Fibroblast of the aortic adventitia (primary cell): Measurements from ENCODE around the gene TMEM130. TPM values are rescaled to one million over a fixed set of nuclear protein-coding genes. Genes with fewer than 3 reads are reported as not detected.
"Not testable (repeated sequence)": the region's sequence is repeated elsewhere in the genome, so short reads cannot be mapped to it uniquely, and the experiment has no call there.

ENCODE experiments used
- DNase-seq: peaks from one replicate; pipeline ENCODE4 v3.0.0-alpha.2; 2010; ENCODE audit warnings: low read depth
- H3K4me3 ChIP-seq: 2 replicates; pipeline ENCODE4 v1.5.1; 2011; ENCODE audit warnings: low read depth, mild to moderate bottlenecking, control low read depth, low read length, moderate library complexity
- CTCF ChIP-seq: IDR thresholded peaks from 2 replicates; pipeline ENCODE4 v1.5.1; 2011; ENCODE audit warnings: mild to moderate bottlenecking, low read length, control low read depth, inconsistent platforms; ENCODE audit not compliant: insufficient read depth
- total RNA-seq: library from RNA; depleted of rRNA; stranded (reverse); fragments of >200 nt; gene quantifications from 2 replicates; pipeline ENCODE4 v1.2.3, GENCODE V29; 2012; ENCODE audit warnings: low replicate concordance

TMEM130 gene
- total RNA-seq, 1 donor = 0.27 TPM

GRCh38 chr7:98879198-98879978 lies 9.6 kb upstream of the TMEM130 start:
- H3K4me3 ChIP-seq = peak overlapping the region; percentile 94
- DNase-seq = no peak
- TF ChIP-seq CTCF = no peak

DNA sequence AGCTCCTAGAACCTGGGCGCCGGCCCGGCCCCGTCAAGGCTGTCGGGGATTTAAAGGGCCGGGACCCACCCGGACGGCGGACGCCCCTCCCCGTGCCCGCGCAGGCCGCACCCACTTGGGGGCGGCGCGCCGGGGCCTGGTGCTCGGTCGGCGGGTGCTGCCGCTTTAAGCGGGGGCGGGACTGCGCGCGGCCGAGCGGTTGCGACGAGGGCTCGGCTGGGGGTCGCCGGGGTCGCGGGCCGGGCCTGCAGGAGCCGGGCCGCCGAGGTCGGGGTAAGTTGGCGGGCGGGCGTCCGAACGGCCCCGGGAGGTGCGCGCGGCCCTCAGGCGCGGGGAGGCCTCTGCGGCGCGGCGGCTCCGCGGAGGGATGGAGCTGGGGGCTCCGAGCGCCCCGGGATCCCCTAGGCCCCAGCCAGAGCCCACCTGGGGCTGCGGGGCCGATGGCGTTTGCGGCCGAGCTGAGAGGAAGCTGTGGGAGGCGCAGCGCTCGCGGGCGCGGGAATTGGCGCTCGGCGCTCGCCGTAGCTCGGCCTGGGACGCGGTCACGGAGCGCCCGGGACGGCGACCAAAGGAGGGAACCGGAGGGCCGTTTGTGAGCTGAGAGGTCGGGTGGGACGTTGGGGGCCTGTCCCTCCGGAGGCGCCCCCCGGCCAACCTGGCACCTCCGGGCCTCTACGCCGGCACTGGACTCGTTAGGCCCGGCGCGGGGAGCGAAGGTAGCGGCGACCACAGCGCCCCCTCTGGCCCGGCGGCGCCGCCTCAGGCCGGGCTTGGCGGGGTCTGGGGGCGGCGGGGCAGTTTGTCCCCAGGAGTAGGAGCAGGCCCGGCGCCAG lies 8.8 kb upstream of the TMEM130 start, which contains the start of gene TRRAP:
Gene TRRAP (plus strand): TSS at position 168 of the 833 bp plus-strand sequence. CDS start 2,619 bp downstream, outside the sequence.
- DNase-seq = peak; percentile 64
- H3K4me3 ChIP-seq = peak within 1 kb of the TSS; percentile 94
- peak; percentile 66 for TF ChIP-seq CTCF

DNA sequence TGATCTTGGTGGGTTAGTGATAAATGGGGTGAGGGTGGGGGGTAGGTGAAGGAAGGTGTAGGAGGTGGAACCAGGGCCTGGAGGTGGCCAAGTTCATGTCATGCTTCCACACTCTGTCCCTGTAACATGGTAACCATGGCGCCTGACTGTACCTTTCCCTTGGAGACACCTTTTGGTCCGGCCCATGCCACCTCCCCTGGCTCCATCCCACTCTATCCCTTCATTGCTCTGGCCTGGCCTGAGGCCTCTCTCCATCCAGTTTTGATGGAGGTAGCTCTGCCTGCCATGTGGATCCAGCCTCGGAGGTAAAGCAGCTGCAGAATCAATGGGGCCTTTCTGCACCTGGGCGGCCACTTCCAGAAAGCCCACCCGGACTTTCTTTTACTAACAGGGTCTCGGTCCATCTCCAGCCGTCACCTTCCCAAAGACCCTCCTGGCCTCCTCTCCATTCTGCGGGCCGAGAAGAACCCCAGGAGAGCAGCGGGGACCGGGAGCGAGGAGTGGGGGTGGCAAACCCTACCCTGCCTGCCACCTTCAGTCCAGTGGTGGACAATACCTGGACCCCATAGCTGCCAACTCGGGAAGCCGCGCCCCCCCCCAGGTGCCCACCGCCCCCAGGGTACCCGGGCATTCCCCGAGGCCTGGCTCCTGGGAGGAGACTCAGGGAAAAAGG lies 8.0 kb upstream of the TMEM130 start:
- TF ChIP-seq CTCF = no peak
- peak overlapping the region; percentile 94 for H3K4me3 ChIP-seq
- no peak for DNase-seq

DNA sequence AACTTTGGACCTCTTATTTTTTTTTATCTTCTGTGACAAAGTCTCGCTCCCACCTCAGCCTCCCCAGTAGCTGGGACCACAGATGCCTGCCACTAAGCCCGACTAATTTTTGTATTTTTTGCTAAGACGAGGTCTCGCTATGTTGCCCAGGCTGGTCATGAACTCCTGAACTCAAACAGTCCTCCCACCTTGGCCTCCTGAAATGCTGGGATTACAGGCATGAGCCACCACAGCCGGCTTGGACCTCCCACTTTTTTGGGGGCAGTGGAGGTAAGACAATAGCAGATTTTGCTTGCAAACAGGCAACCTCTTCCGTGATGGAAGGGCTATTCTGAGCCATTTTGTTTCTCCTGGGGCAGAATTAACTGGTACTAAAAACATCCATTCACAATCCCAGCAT lies 7.3 kb upstream of the TMEM130 start:
- DNase-seq = no peak
- H3K4me3 ChIP-seq = no peak overlapping the region
- no peak for TF ChIP-seq CTCF

GRCh38 chr7:98875501-98875900 lies 5.7 kb upstream of the TMEM130 start:
- no peak for DNase-seq
- no peak overlapping the region for H3K4me3 ChIP-seq
- no peak for TF ChIP-seq CTCF

GRCh38 chr7:98874942-98875341 lies 5.1 kb upstream of the TMEM130 start:
- no peak for DNase-seq
- no peak for TF ChIP-seq CTCF

GRCh38 chr7:98873610-98874009 lies 3.8 kb upstream of the TMEM130 start:
- H3K4me3 ChIP-seq, DNase-seq: not testable (repeated sequence)

More at GRCh38 chr7:98874942-98875341, 5.1 kb upstream of the TMEM130 start:
- no peak overlapping the region for H3K4me3 ChIP-seq
